Esophagus muscularis mucosa (tissue), 4 donors: ENCODE results near the gene CHRNA4. TPM values are rescaled to one million over a fixed set of nuclear protein-coding genes. Genes with fewer than 3 reads are reported as not detected.

Source experiments
- DNase-seq: peaks from one replicate; pipeline ENCODE4 v3.0.0-alpha.2; 2017; ENCODE audit errors: extremely low spot score
- H3K27ac ChIP-seq, 4 donors: fragments of 200-600 bp; sonication (generic); replicated peaks in 1 of 4; 1 replicate in 3 of 4; 2 replicates in 1 of 4; pipeline ENCODE4 v1.5.1; 2016 to 2019; ENCODE audit warnings: mild to moderate bottlenecking in 1 of 4
- H3K27me3 ChIP-seq, 4 donors: fragments of 200-600 bp; sonication (generic); one replicate each; pipeline versions ENCODE4 v1.5.1 to v1.6.0; 2016 to 2019
- H3K36me3 ChIP-seq, 4 donors: fragments of 200-600 bp; sonication (generic); one replicate each; pipeline ENCODE4 v1.5.1; 2016 to 2019
- H3K4me1 ChIP-seq, 4 donors: fragments of 200-600 bp; sonication (generic); one replicate each; pipeline ENCODE4 v1.5.1; 2016 to 2019
- H3K4me3 ChIP-seq, 4 donors: fragments of 200-600 bp; sonication (generic); 1 replicate in 2 of 4; 2 replicates in 2 of 4; pipeline ENCODE4 v1.5.1; 2016 to 2019; ENCODE audit warnings: mild to moderate bottlenecking in 4 of 4, moderate library complexity in 1 of 4
- H3K9me3 ChIP-seq, 4 donors: fragments of 200-600 bp; sonication (generic); 1 replicate in 3 of 4; 2 replicates in 1 of 4; pipeline ENCODE4 v1.5.1; 2016 to 2019
- EP300 ChIP-seq: sonication (generic); formaldehyde crosslinking; IDR thresholded peaks from one replicate; pipeline ENCODE4 v1.6.1; 2017; ENCODE audit warnings: antibody characterized with exemption
- POLR2A ChIP-seq: fragments of 450-650 bp; IDR thresholded peaks from one replicate; pipeline ENCODE4 v1.6.1; 2017; ENCODE audit warnings: antibody characterized with exemption, moderate library complexity, mild to moderate bottlenecking, low read depth
- POLR2AphosphoS5 ChIP-seq, 2 donors: sonication (generic); formaldehyde crosslinking; IDR thresholded peaks; one replicate each; pipeline ENCODE4 v1.6.1; 2017; ENCODE audit warnings: antibody characterized with exemption in 2 of 2
- WGBS: methylation state at CpG from one replicate; pipeline ENCODE4 v1.1.5; 2018; 5-methylcytosine and 5-hydroxymethylcytosine counted together
- intact Hi-C: fragments of 100-400 bp; cut with DNase I; formaldehyde crosslinking; loops from one replicate; pipeline ENCODE4 v1.15.1; 2023
- total RNA-seq, 4 donors: library from RNA; depleted of rRNA; stranded (reverse); fragments of >200 nt; gene quantifications; one replicate each; pipeline versions ENCODE4 v1.1.0 to v1.2.1, GENCODE V29; 2016
- TF ChIP-seq, protein P1 (sequence below), 3 experiments: fragments of 200-600 bp in 2 of 3; fragments of 450-650 bp in 1 of 3; sonication (generic) in 2 of 3; IDR thresholded peaks; one replicate each; pipeline ENCODE4 v1.5.1; 2017 to 2019; ENCODE audit warnings: antibody characterized with exemption in 3 of 3, mild to moderate bottlenecking in 2 of 3, moderate library complexity in 1 of 3

Gene CHRNA4
- total RNA-seq, 4 donors from 2014 or later = not detected

DNA sequence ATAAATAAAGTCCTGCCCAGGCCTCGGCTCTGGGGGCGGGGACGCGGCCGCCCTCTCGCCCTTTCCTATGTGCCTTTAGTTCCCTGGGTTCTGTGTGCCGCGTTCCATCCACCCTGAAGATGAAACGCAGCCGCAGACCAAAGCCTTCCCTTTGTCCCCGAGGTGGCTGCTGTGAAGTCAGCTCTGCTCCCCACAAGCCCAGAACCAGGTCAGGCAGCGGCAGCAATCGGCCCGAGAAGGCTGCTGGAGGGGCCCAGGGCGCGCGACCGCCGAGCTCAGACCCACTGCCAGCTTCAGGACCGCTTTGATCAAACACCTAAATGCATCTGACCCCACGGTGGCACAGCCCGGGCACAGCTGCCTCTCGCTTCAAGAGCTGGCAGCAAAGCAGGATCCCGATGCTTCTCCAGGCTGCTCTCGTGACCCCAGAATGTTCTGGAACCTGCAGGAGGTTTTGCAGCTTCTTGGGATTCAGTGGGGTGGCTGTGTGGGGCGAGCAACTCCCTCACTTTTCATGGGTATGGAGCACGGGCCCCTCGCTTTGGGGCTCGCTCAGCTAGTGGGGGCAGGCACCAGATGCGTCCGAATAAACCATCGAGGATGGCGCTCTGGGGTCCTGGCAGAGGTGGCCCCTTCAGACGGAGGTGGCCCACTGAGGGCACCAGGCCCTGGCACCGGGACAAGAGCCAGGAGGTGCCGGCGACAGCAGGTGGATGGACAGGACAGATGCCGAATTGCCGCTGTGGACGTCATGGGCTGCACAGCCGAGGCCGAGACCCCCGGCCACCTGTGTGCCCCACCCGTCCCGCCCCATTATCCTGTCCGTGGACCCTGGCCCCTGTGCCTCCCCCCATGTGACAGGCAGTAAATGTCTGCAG is 13.0 kb downstream of the CHRNA4 start:
- no peak overlapping the region for H3K27ac ChIP-seq
- no peaks in the 10 kb centered on the region for H3K36me3 ChIP-seq
- no peaks in the 10 kb centered on the region for H3K9me3 ChIP-seq
- intact Hi-C loops = no loop called here
- H3K4me3 ChIP-seq = no peak overlapping the region
- DNase-seq = no peak
- H3K27me3 ChIP-seq = peaks cover 0 to 79% (median 0%) of the 10 kb centered on the region in 4 donors
- peaks cover 20 to 40% (median 29%) of the 10 kb centered on the region in 4 donors for H3K4me1 ChIP-seq
- TF ChIP-seq, protein P1, sequence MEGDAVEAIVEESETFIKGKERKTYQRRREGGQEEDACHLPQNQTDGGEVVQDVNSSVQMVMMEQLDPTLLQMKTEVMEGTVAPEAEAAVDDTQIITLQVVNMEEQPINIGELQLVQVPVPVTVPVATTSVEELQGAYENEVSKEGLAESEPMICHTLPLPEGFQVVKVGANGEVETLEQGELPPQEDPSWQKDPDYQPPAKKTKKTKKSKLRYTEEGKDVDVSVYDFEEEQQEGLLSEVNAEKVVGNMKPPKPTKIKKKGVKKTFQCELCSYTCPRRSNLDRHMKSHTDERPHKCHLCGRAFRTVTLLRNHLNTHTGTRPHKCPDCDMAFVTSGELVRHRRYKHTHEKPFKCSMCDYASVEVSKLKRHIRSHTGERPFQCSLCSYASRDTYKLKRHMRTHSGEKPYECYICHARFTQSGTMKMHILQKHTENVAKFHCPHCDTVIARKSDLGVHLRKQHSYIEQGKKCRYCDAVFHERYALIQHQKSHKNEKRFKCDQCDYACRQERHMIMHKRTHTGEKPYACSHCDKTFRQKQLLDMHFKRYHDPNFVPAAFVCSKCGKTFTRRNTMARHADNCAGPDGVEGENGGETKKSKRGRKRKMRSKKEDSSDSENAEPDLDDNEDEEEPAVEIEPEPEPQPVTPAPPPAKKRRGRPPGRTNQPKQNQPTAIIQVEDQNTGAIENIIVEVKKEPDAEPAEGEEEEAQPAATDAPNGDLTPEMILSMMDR (IDR thresholded peaks at IDR 0.05) = no peak
- TF ChIP-seq POLR2AphosphoS5 (IDR thresholded peaks at IDR 0.05) (no peak), EP300 (no peak), POLR2A (no peak)
- WGBS = 89% methylated on average over 24 of the region's 46 CpGs

DNA sequence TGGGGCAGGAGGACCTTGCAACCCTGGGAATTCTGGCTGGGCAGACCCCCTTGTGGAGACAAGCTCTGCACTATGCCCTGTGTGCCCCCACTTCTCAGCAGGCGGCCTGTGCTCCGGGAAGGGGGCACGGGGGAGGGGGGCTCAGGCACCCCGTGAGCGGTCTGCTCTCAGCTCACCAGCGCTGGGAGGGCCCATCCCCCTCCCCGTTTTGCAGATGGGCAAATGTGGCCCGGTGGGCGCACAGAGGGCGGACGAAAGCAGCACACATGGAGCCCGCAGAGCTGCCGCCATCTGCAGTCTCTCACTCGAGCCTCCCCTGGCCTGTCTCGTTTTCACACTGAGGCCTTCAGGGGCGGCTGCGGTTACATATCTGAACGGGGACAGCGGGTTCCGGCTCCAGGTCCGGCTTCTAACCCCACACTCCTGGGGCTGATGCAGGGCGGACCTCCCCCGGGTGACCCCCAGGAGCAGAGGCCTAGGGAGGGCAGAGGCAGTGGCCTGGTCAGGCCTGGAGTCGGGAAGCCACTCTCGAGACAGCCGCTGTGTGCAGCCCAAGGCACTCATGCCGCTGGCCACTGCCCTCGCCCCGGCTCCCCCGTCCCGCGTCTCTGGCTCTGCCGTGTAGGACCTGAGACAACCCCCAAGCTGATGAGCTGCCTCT is 13.9 kb downstream of the CHRNA4 start:
- Histone ChIP-seq H3K9me3 (no peaks in the 10 kb centered on the region), H3K4me3 (no peak overlapping the region), H3K27me3 (peaks cover 0 to 77% (median 0%) of the 10 kb centered on the region in 4 donors), H3K27ac (no peak overlapping the region), H3K36me3 (no peaks in the 10 kb centered on the region), H3K4me1 (peaks cover 11 to 30% (median 20%) of the 10 kb centered on the region in 4 donors)
- no peak for DNase-seq
- 63% methylated on average over 17 of the region's 33 CpGs for WGBS
- intact Hi-C loops = no loop called here
- TF ChIP-seq EP300 = no peak
- no peak for TF ChIP-seq POLR2A
- no peak for TF ChIP-seq POLR2AphosphoS5 (IDR thresholded peaks at IDR 0.05)
- TF ChIP-seq, protein P1 (IDR thresholded peaks at IDR 0.05) = no peak

DNA sequence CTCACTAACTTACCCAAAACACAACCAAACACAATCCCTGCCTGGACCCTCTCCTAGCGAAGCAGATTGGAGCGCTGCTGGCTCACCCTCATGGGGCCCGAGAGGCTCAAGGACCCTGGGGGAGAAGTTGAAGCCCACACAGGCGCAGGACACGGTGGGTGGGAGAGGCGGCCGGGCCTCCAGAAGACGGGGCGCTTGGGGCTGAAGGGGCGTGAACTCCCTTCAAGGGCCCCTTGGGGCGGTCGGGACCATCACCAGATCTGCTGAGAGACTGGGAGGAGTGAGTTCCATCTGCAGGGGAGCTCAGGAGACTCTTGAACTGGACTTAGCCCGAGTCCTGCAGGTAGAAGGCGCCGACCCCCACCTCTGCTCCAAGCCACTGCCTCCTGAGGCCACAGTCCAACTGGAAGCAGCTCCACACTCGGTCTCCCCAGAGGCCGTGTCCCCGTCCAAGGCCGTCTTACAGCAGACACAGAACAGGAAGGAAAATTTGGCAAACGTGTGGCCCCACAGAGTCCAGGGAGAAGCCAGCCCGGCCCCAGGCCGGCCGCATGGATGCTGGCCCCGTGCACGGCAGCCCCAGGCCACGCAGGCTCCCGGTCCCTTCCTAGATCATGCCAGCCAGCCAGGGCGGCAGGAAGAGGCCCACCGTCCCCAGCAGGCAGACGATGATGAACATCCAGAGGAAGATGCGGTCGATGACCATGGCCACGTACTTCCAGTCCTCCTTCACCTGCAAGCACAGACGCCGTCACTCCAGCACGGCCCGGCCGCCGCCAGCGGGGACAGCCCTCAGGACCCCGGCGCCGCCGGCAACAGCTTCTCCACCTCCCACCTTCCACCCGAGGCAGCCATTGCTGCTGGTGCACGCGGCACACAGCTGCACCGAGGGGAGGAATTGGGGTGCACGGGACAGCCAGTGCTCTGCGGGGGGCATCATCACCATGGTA is 14.7 kb downstream of the CHRNA4 start:
- TF ChIP-seq POLR2A (no peak), EP300 (no peak), POLR2AphosphoS5 (IDR thresholded peaks at IDR 0.05) (no peak)
- TF ChIP-seq, protein P1 (IDR thresholded peaks at IDR 0.05) = no peak
- DNase-seq = no peak
- Histone ChIP-seq H3K36me3 (no peaks in the 10 kb centered on the region), H3K27me3 (peaks cover 0 to 70% (median 0%) of the 10 kb centered on the region in 4 donors), H3K9me3 (no peaks in the 10 kb centered on the region), H3K4me1 (peaks cover 10 to 27% (median 19%) of the 10 kb centered on the region in 4 donors), H3K27ac (no peak overlapping the region), H3K4me3 (no peak overlapping the region)
- intact Hi-C loops = no loop called here
- 70% methylated on average over 49 of the region's 50 CpGs for WGBS

DNA sequence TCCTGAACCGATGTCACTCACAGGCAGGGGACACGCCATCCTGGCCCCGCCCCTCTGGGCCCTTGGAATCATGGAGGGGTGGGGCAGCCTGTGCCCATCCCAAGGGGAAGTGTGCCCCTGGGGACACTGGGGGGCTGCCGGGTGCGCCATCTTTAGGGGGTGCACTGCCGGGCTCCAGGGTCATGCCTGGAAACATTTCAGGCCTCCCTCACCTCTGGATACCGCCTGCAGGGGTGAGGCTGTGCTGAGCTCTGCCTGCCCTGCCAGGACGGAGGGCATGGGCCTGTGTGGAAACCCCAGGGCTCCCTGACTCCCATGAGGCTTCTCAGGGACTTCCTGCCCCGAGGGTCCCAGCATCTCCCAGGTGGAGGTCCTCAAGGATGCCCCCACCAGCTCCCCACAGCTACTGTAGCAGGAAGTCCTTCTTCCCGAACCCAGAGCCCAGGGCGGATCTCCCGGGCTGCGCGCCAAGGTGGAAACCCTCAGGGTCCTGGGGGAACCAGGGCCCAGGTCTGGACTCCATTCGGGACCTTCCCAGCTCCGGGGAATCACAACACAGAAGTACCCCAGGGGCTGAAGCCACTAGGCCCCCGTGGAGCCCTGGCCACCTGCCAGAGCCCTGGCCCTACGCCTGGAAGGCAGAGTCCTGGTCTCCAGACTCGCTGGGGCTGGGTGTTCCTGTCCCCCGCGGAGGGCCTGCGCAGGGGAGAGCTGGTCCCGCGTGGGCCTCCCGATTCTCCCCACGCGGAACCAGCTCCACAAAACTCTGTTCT is 15.6 kb downstream of the CHRNA4 start:
- TF ChIP-seq POLR2AphosphoS5 (IDR thresholded peaks at IDR 0.05) (no peak), EP300 (no peak), POLR2A (no peak)
- TF ChIP-seq, protein P1 (IDR thresholded peaks at IDR 0.05) = no peak
- Histone ChIP-seq H3K4me1 (peaks cover 10 to 27% (median 19%) of the 10 kb centered on the region in 4 donors), H3K27me3 (peaks cover 0 to 74% (median 0%) of the 10 kb centered on the region in 4 donors), H3K4me3 (no peak overlapping the region), H3K36me3 (no peaks in the 10 kb centered on the region), H3K9me3 (no peaks in the 10 kb centered on the region), H3K27ac (no peak overlapping the region)
- WGBS = 34% methylated on average over 20 of the region's 27 CpGs
- no peak for DNase-seq
- intact Hi-C loops = no loop called here
